ENCODE data around the gene TNRC6B.

Gene TNRC6B

DNA sequence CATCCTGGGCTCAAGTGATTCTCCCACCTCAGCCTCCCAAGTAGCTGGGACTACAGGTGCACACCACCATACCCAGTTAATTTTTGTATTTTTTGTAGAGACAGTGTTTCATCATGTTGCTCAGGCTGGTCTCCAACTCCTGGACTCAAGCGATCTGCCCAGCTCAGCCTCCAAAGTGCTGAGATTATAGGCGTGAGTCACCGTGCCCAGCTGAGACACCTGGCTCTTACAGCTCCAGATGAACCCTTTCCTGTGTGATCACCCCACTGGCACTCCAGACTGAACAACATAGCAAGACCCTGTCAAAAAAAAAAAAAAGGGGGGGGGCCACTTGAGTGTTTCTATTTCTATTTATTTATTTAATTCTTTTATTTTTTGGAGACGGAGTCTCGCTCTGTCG, 167.5 kb downstream of the TNRC6B start:
- Histone ChIP-seq H3K4me1 (ENCODE audit: control insufficient read depth, insufficient read depth, low read depth, low read length) (peaks cover 11% of the 10 kb centered on the region), H3K9me3 (ENCODE audit: control insufficient read depth, low read length) (no peaks in the 10 kb centered on the region)

DNA sequence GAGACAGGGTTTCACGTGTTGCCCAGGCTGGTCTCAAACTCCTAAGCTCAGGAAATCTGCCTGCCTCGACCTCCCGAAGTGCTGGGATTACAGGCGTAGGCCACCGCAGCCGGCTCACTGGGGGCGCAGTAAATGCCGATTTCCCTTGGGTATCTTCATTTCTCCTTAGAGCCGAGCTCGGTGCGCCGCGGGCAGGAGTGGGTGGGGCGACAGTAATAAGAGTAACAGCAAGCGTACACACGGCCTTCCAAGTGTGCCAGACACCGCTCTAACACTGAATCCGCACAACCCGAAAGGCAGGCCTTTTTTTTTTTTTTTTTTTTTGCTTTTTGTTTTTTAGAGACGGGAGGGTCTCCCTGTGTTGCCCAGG, 168.1 kb downstream of the TNRC6B start:
- Histone ChIP-seq H3K4me2 (ENCODE audit: low read length, poor library complexity, severe bottlenecking) (peak overlapping the region; percentile 94), H3K9ac (ENCODE audit: low read length) (peak overlapping the region; percentile 94), H3K4ac (ENCODE audit: low read depth in 1 of 2, low read length in 2 of 2) (peak overlapping the region; percentile 75 to 91), H4K8ac (ENCODE audit: low read length) (peak overlapping the region; percentile 97), H3K18ac (ENCODE audit: low read depth in 1 of 2, low read length in 2 of 2) (peak overlapping the region; percentile 74 to 79), H2BK12ac (ENCODE audit: low read length in 2 of 2) (no peak overlapping the region), H3K14ac (ENCODE audit: low read length in 2 of 2) (peak overlapping the region in 1 of 2 experiments; percentile 72), H2BK120ac (ENCODE audit: low read depth, low read length) (peak overlapping the region; percentile 73), H3K9me3 (ENCODE audit: control insufficient read depth, low read length) (no peaks in the 10 kb centered on the region), H2AK5ac (ENCODE audit: low read length, severe bottlenecking) (no peak overlapping the region), H4K91ac (ENCODE audit: low read length) (peak overlapping the region; percentile 50), H3K79me1 (replicated peaks; ENCODE audit: low read length, poor library complexity, severe bottlenecking) (peaks cover 7% of the 10 kb centered on the region), H2BK15ac (ENCODE audit: low read depth, poor library complexity, severe bottlenecking) (peak overlapping the region; percentile 23), H3K27ac (ENCODE audit: low read length, poor library complexity, severe bottlenecking) (peak overlapping the region; percentile 98), H3K36me3 (ENCODE audit: control insufficient read depth in 1 of 2, insufficient read depth in 2 of 2, low read depth in 1 of 2, low read length in 2 of 2) (peaks cover 7 to 18% of the 10 kb centered on the region in 2 experiments), H3K4me1 (ENCODE audit: control insufficient read depth, insufficient read depth, low read depth, low read length) (peaks cover 11% of the 10 kb centered on the region), H2AFZ (ENCODE audit: low read depth, low read length) (no peak overlapping the region), H2BK5ac (ENCODE audit: low read depth, low read length, poor library complexity, severe bottlenecking) (no peak overlapping the region), H3K4me3 (ENCODE audit: insufficient read depth in 1 of 2, low read depth in 1 of 2, low read length in 2 of 2) (peak overlapping the region; percentile 83 to 92), H3K23ac (ENCODE audit: low read length in 2 of 2) (no peak overlapping the region), H3K27me3 (ENCODE audit: control insufficient read depth in 1 of 2, insufficient read depth in 1 of 2, low read length in 2 of 2) (no peaks in the 10 kb centered on the region)
- 3% methylated on average over 17 of the region's 20 CpGs for WGBS
- DNase-seq = no peak

More for the DNA sequence above, 167.5 kb downstream of the TNRC6B start:
- H3K18ac ChIP-seq (ENCODE audit: low read depth in 1 of 2, low read length in 2 of 2) = no peak overlapping the region
- no peak overlapping the region for H3K4me2 ChIP-seq (ENCODE audit: low read length, poor library complexity, severe bottlenecking)
- no peak overlapping the region for H2BK15ac ChIP-seq (ENCODE audit: low read depth, poor library complexity, severe bottlenecking)
- H4K8ac ChIP-seq (ENCODE audit: low read length) = no peak overlapping the region
- H2AK5ac ChIP-seq (ENCODE audit: low read length, severe bottlenecking) = no peak overlapping the region
- no peaks in the 10 kb centered on the region for H3K27me3 ChIP-seq (ENCODE audit: control insufficient read depth in 1 of 2, insufficient read depth in 1 of 2, low read length in 2 of 2)
- H3K27ac ChIP-seq (ENCODE audit: low read length, poor library complexity, severe bottlenecking) = no peak overlapping the region
- peaks cover 7% of the 10 kb centered on the region for H3K79me1 ChIP-seq (replicated peaks; ENCODE audit: low read length, poor library complexity, severe bottlenecking)
- peaks cover 3 to 13% of the 10 kb centered on the region in 2 experiments for H3K36me3 ChIP-seq (ENCODE audit: control insufficient read depth in 1 of 2, insufficient read depth in 2 of 2, low read depth in 1 of 2, low read length in 2 of 2)
- no peak overlapping the region for H3K23ac ChIP-seq (ENCODE audit: low read length in 2 of 2)
- H3K9ac ChIP-seq (ENCODE audit: low read length) = peak overlapping the region; percentile 94
- no peak overlapping the region for H4K91ac ChIP-seq (ENCODE audit: low read length)
- WGBS = 88% methylated on average over 4 of the region's 6 CpGs
- no peak overlapping the region for H2BK120ac ChIP-seq (ENCODE audit: low read depth, low read length)
- H2AFZ ChIP-seq (ENCODE audit: low read depth, low read length) = no peak overlapping the region
- no peak overlapping the region for H2BK5ac ChIP-seq (ENCODE audit: low read depth, low read length, poor library complexity, severe bottlenecking)
- H3K14ac ChIP-seq (ENCODE audit: low read length in 2 of 2) = no peak overlapping the region
- peak overlapping the region in 1 of 2 experiments; percentile 34 for H2BK12ac ChIP-seq (ENCODE audit: low read length in 2 of 2)
- H3K4ac ChIP-seq (ENCODE audit: low read depth in 1 of 2, low read length in 2 of 2) = peak overlapping the region in 1 of 2 experiments; percentile 75
- peak overlapping the region in 1 of 2 experiments; percentile 92 for H3K4me3 ChIP-seq (ENCODE audit: insufficient read depth in 1 of 2, low read depth in 1 of 2, low read length in 2 of 2)
- peak; percentile 36 for DNase-seq

DNA sequence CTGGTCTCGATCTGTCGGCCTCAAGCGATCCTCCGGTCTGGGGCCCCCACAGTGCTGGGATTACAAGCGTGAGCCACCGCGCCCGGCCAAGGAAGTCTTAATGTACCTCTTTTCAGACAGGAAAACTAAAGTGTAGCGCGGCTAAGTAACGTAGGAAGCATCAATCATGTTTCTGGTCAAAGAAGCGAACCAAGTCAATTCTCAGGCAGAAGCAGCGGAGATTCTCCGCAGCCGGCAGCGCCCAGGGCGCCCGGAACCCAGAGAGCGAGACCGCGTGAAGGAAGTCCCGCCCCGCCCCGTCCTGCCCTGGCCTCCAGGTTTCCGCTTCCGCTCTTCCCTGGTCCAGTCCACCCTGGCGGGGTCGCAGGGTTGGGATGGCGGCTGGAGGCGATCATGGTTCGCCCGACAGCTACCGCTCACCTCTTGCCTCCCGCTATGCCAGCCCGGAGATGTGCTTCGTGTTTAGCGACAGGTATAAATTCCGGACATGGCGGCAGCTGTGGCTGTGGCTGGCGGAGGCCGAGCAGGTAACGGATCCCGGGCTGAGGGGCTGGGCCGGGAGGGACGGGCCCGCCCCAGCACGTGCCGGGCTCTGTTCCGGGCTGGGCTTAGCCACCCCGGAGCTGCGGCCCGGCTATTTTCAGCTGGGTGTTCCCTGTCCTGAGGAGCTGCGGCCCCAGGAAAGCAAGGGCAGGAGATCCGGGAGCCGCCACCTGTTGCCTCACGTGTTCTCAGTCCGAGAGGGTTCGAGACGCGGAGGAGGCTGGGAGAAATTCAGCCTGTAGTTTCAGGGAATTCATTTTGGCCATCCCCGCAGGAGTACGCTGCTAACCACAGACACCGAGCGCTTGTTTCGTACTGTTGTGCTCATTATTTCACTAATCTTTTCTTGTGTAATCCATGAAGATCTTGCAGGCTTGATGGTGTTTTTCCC, 168.7 kb downstream of the TNRC6B start, which contains the start of gene ADSL:
Gene ADSL (plus strand): TSS at position 316 of the 934 bp plus-strand sequence. CDS start 59 bp downstream, at position 375.
- H2BK12ac ChIP-seq (ENCODE audit: low read length in 2 of 2) = peak within 1 kb of the TSS; percentile 34 to 49
- H3K27ac ChIP-seq (ENCODE audit: low read length, poor library complexity, severe bottlenecking) = peak within 1 kb of the TSS; percentile 98
- H3K36me3 ChIP-seq (ENCODE audit: control insufficient read depth in 1 of 2, insufficient read depth in 2 of 2, low read depth in 1 of 2, low read length in 2 of 2) = peaks cover 13 to 22% of the 10 kb centered on the region in 2 experiments
- peak; percentile 93 for DNase-seq
- H3K14ac ChIP-seq (ENCODE audit: low read length in 2 of 2) = peak within 1 kb of the TSS in 1 of 2 experiments; percentile 79
- peak within 1 kb of the TSS; percentile 83 to 92 for H3K4me3 ChIP-seq (ENCODE audit: insufficient read depth in 1 of 2, low read depth in 1 of 2, low read length in 2 of 2)
- H2AFZ ChIP-seq (ENCODE audit: low read depth, low read length) = peak within 1 kb of the TSS; percentile 72
- H2BK5ac ChIP-seq (ENCODE audit: low read depth, low read length, poor library complexity, severe bottlenecking) = no peak within 1 kb of the TSS
- peaks cover 11% of the 10 kb centered on the region for H3K4me1 ChIP-seq (ENCODE audit: control insufficient read depth, insufficient read depth, low read depth, low read length)
- peak within 1 kb of the TSS; percentile 60 for H2BK15ac ChIP-seq (ENCODE audit: low read depth, poor library complexity, severe bottlenecking)
- H2AK5ac ChIP-seq (ENCODE audit: low read length, severe bottlenecking) = peak within 1 kb of the TSS; percentile 21
- H3K27me3 ChIP-seq (ENCODE audit: control insufficient read depth in 1 of 2, insufficient read depth in 1 of 2, low read length in 2 of 2) = no peaks in the 10 kb centered on the region
- H2BK120ac ChIP-seq (ENCODE audit: low read depth, low read length) = peak within 1 kb of the TSS; percentile 83
- WGBS = 1% methylated on average over 60 of the region's 65 CpGs
- H3K4ac ChIP-seq (ENCODE audit: low read depth in 1 of 2, low read length in 2 of 2) = peak within 1 kb of the TSS; percentile 75 to 91
- peak within 1 kb of the TSS; percentile 95 for H4K91ac ChIP-seq (ENCODE audit: low read length)
- peak within 1 kb of the TSS; percentile 79 to 94 for H3K18ac ChIP-seq (ENCODE audit: low read depth in 1 of 2, low read length in 2 of 2)
- H4K8ac ChIP-seq (ENCODE audit: low read length) = peak within 1 kb of the TSS; percentile 97
- no peaks in the 10 kb centered on the region for H3K9me3 ChIP-seq (ENCODE audit: control insufficient read depth, low read length)
- H3K79me1 ChIP-seq (replicated peaks; ENCODE audit: low read length, poor library complexity, severe bottlenecking) = peaks cover 10% of the 10 kb centered on the region
- H3K4me2 ChIP-seq (ENCODE audit: low read length, poor library complexity, severe bottlenecking) = peak within 1 kb of the TSS; percentile 99
- peak within 1 kb of the TSS; percentile 94 for H3K9ac ChIP-seq (ENCODE audit: low read length)
- H3K23ac ChIP-seq (ENCODE audit: low read length in 2 of 2) = peak within 1 kb of the TSS in 1 of 2 experiments; percentile 27

DNA sequence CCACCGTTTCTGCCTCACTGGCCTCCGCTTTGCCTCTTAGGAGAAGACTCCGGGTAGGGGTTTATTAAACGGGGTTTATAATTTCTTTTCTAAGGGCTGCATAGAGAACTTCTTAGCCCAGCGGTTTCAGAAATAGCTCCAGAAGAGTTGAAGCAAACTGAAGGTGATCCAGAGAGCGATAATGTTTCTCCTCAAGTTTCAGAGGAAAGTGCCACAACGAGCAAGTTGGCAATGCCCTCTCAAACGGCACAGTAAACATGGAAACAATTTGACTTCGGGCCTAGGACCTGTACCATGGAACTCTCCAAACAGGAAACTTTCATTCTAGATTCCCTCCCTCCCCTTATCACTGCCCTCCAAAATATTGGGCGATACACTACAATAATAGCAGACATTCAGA, 169.6 kb downstream of the TNRC6B start:
- peak overlapping the region; percentile 99 for H3K4me2 ChIP-seq (ENCODE audit: low read length, poor library complexity, severe bottlenecking)
- H3K36me3 ChIP-seq (ENCODE audit: control insufficient read depth in 1 of 2, insufficient read depth in 2 of 2, low read depth in 1 of 2, low read length in 2 of 2) = peaks cover 16 to 30% of the 10 kb centered on the region in 2 experiments
- H2AK5ac ChIP-seq (ENCODE audit: low read length, severe bottlenecking) = peak overlapping the region; percentile 21
- H3K79me1 ChIP-seq (replicated peaks; ENCODE audit: low read length, poor library complexity, severe bottlenecking) = peaks cover 10% of the 10 kb centered on the region
- H4K8ac ChIP-seq (ENCODE audit: low read length) = no peak overlapping the region
- 43% methylated on average over 10 of the region's 10 CpGs for WGBS
- no peaks in the 10 kb centered on the region for H3K9me3 ChIP-seq (ENCODE audit: control insufficient read depth, low read length)
- H2BK5ac ChIP-seq (ENCODE audit: low read depth, low read length, poor library complexity, severe bottlenecking) = no peak overlapping the region
- H3K27ac ChIP-seq (ENCODE audit: low read length, poor library complexity, severe bottlenecking) = peak overlapping the region; percentile 35
- no peak overlapping the region for H2BK120ac ChIP-seq (ENCODE audit: low read depth, low read length)
- H3K18ac ChIP-seq (ENCODE audit: low read depth in 1 of 2, low read length in 2 of 2) = no peak overlapping the region
- peaks cover 11% of the 10 kb centered on the region for H3K4me1 ChIP-seq (ENCODE audit: control insufficient read depth, insufficient read depth, low read depth, low read length)
- H2AFZ ChIP-seq (ENCODE audit: low read depth, low read length) = no peak overlapping the region
- no peak overlapping the region for H3K14ac ChIP-seq (ENCODE audit: low read length in 2 of 2)
- peak overlapping the region; percentile 46 for H4K91ac ChIP-seq (ENCODE audit: low read length)
- no peak overlapping the region for H2BK15ac ChIP-seq (ENCODE audit: low read depth, poor library complexity, severe bottlenecking)
- no peak overlapping the region for H3K23ac ChIP-seq (ENCODE audit: low read length in 2 of 2)
- H3K27me3 ChIP-seq (ENCODE audit: control insufficient read depth in 1 of 2, insufficient read depth in 1 of 2, low read length in 2 of 2) = no peaks in the 10 kb centered on the region
- no peak for DNase-seq
- peak overlapping the region; percentile 83 to 92 for H3K4me3 ChIP-seq (ENCODE audit: insufficient read depth in 1 of 2, low read depth in 1 of 2, low read length in 2 of 2)
- no peak overlapping the region for H2BK12ac ChIP-seq (ENCODE audit: low read length in 2 of 2)
- H3K9ac ChIP-seq (ENCODE audit: low read length) = peak overlapping the region; percentile 94
- peak overlapping the region; percentile 9 to 64 for H3K4ac ChIP-seq (ENCODE audit: low read depth in 1 of 2, low read length in 2 of 2)

Data from mesenchymal stem cell (in vitro differentiated cells and primary cell).